Stomach (tissue), 4 donors: ENCODE measurements around the gene ONECUT3.

Experiments used
- EP300 ChIP-seq: sonication (generic); formaldehyde crosslinking; IDR thresholded peaks from one replicate; pipeline ENCODE4 v1.6.1; 2017; ENCODE audit warnings: antibody characterized with exemption
- TF ChIP-seq, protein P1 (sequence below), 7 experiments: fragments of 450-650 bp in 4 of 7; fragments of 200-600 bp in 3 of 7; sonication (generic) in 3 of 7; IDR thresholded peaks; one replicate each; pipeline ENCODE4 v1.5.1; 2016 to 2019; ENCODE audit warnings: antibody characterized with exemption in 7 of 7, control low read depth in 2 of 7, mild to moderate bottlenecking in 1 of 7

DNA sequence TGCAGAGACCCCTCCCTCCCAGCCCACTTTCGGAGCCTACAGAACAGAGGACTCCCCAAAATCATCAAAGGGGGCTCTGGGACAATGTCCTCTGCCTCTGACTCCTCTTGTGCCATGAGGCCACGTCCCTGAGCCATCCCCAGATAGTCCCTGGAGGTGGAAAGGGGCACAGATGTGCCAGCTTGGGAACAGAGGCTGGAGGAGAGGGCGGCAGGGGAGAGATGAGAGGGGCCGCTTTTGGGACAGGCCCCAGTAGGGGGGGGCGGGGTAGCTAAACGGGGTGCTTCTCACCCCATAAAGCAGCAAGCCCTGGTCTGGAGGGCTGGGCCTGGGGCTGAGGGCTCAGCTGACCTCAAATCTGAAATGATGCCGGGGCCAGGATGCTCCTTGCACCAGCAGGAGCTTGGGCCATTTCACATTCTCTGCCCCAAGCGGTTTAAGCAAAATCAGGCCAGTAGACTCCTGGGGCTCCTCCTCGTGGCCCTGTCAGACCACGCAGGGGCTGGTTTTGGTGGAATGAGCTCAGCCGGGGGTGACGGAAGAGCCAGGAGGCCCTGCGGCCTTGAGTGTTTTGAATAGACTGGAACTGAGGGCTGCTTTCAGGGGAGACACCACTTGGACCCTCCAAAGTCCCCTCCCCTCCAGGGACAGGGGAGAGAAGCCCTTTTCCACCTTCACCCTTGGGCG is 27.1 kb downstream of the ONECUT3 start:
- TF ChIP-seq, protein P1, sequence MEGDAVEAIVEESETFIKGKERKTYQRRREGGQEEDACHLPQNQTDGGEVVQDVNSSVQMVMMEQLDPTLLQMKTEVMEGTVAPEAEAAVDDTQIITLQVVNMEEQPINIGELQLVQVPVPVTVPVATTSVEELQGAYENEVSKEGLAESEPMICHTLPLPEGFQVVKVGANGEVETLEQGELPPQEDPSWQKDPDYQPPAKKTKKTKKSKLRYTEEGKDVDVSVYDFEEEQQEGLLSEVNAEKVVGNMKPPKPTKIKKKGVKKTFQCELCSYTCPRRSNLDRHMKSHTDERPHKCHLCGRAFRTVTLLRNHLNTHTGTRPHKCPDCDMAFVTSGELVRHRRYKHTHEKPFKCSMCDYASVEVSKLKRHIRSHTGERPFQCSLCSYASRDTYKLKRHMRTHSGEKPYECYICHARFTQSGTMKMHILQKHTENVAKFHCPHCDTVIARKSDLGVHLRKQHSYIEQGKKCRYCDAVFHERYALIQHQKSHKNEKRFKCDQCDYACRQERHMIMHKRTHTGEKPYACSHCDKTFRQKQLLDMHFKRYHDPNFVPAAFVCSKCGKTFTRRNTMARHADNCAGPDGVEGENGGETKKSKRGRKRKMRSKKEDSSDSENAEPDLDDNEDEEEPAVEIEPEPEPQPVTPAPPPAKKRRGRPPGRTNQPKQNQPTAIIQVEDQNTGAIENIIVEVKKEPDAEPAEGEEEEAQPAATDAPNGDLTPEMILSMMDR (IDR thresholded peaks at IDR 0.05) = no peak
- no peak for TF ChIP-seq EP300
